Naive thymus-derived CD4-positive, alpha-beta T cell (primary cell): ENCODE results near the gene DDT. TPM values are rescaled to one million over a fixed set of nuclear protein-coding genes. Genes with fewer than 3 reads are reported as not detected.
"Not testable (repeated sequence)": the region's sequence is repeated elsewhere in the genome, so short reads cannot be mapped to it uniquely, and the experiment has no call there.

Experiments used
- ATAC-seq: fragments of 150-1000 bp; cut with Tn5 transposase; 2 replicates; pipeline ENCODE4 v1.10.0; 2021; ENCODE audit warnings: mild to moderate bottlenecking, moderate library complexity
- CTCF ChIA-PET: fragments of 350-600 bp; sonication (Branson Sonifier 250); formaldehyde crosslinking; loops from one replicate; lab custom pipeline; 2021; ENCODE audit warnings: antibody characterized with exemption; lab: Charles Lee
- POLR2A ChIA-PET: fragments of 350-600 bp; sonication (Branson Sonifier 250); formaldehyde crosslinking; loops from one replicate; lab custom pipeline; 2021; ENCODE audit warnings: antibody characterized with exemption, inconsistent platforms; lab: Charles Lee
- DNase-seq, 9 donors: peaks; one replicate each; pipeline versions ENCODE4 v3.0.0 to v3.0.0-alpha.2; 2020 to 2022; ENCODE audit warnings: mixed read lengths in 1 of 9
- H3K27ac ChIP-seq: one replicate; pipeline ENCODE4 v1.7.0; 2013; ENCODE audit warnings: mild to moderate bottlenecking, low read depth, low read length, moderate library complexity
- H3K27me3 ChIP-seq, 2 donors: one replicate each; pipeline ENCODE4 v1.7.0; 2013; ENCODE audit warnings: low read length in 2 of 2, mild to moderate bottlenecking in 2 of 2, moderate library complexity in 2 of 2; ENCODE audit not compliant: control insufficient read depth in 2 of 2, insufficient read depth in 2 of 2
- H3K36me3 ChIP-seq, 3 experiments: 1 replicate in 2 of 3; 2 replicates in 1 of 3; pipeline ENCODE4 v1.7.0; 2013; ENCODE audit warnings: low read length in 3 of 3, mild to moderate bottlenecking in 3 of 3, moderate library complexity in 1 of 3; ENCODE audit not compliant: insufficient read depth in 3 of 3, control insufficient read depth in 2 of 3
- H3K4me1 ChIP-seq, 2 donors: one replicate each; pipeline ENCODE4 v1.7.0; 2013; ENCODE audit warnings: low read length in 2 of 2, mild to moderate bottlenecking in 2 of 2, moderate library complexity in 1 of 2; ENCODE audit not compliant: control insufficient read depth in 2 of 2, insufficient read depth in 2 of 2
- H3K4me3 ChIP-seq: 2 replicates; pipeline ENCODE4 v1.7.0; 2013; ENCODE audit warnings: mild to moderate bottlenecking, low read length
- H3K9me3 ChIP-seq, 3 experiments: 1 replicate in 2 of 3; 2 replicates in 1 of 3; pipeline ENCODE4 v1.7.0; 2013; ENCODE audit warnings: low read length in 3 of 3; ENCODE audit not compliant: control insufficient read depth in 2 of 3
- H3K27ac Mint-ChIP-seq, 9 donors: one replicate each; pipeline ENCODE4 v1.8.0; 2020 to 2022; ENCODE audit warnings: mixed read lengths in 9 of 9, mild to moderate bottlenecking in 8 of 9, moderate library complexity in 5 of 9, inconsistent platforms in 2 of 9
- H3K27me3 Mint-ChIP-seq, 5 donors: one replicate each; pipeline ENCODE4 v1.8.0; 2021 to 2022; ENCODE audit warnings: mixed read lengths in 5 of 5, mild to moderate bottlenecking in 1 of 5
- H3K36me3 Mint-ChIP-seq, 5 donors: one replicate each; pipeline ENCODE4 v1.8.0; 2020 to 2022; ENCODE audit warnings: mixed read lengths in 5 of 5, mild to moderate bottlenecking in 3 of 5, inconsistent platforms in 1 of 5
- H3K4me1 Mint-ChIP-seq, 7 donors: one replicate each; pipeline ENCODE4 v1.8.0; 2020 to 2022; ENCODE audit warnings: mixed read lengths in 7 of 7, mild to moderate bottlenecking in 3 of 7, inconsistent platforms in 1 of 7
- H3K4me3 Mint-ChIP-seq, 10 donors: one replicate each; pipeline ENCODE4 v1.8.0; 2020 to 2022; ENCODE audit warnings: mild to moderate bottlenecking in 10 of 10, mixed read lengths in 10 of 10, moderate library complexity in 6 of 10, inconsistent platforms in 2 of 10
- H3K9me3 Mint-ChIP-seq, 11 donors: one replicate each; pipeline ENCODE4 v1.8.0; 2020 to 2022; ENCODE audit warnings: mixed read lengths in 11 of 11, mild to moderate bottlenecking in 4 of 11, inconsistent platforms in 1 of 11, moderate library complexity in 1 of 11
- intact Hi-C, 2 donors: fragments of 100-400 bp; cut with micrococcal nuclease; formaldehyde crosslinking; loops; one replicate each; pipeline ENCODE4 v1.15.1; 2023
- polyA plus RNA-seq, 2 donors: library from polyadenylated mRNA; unstranded; fragments of 300-500 nt; fragmentation: Illumina TruSeq; gene quantifications; one replicate each; pipeline ENCODE4 v1.2.3, GENCODE V29; 2021
- total RNA-seq, 6 experiments: library from RNA in 5 of 6; stranded (reverse) in 5 of 6; gene quantifications; 1 replicate in 5 of 6; 2 replicates in 1 of 6; pipeline ENCODE4 v1.2.3 and lab custom pipeline; 2021 to 2026

DDT gene
- total and polyA plus RNA-seq, 7 experiments from 2014 or later = 66.3 to 122 (median 80.2) TPM

DNA sequence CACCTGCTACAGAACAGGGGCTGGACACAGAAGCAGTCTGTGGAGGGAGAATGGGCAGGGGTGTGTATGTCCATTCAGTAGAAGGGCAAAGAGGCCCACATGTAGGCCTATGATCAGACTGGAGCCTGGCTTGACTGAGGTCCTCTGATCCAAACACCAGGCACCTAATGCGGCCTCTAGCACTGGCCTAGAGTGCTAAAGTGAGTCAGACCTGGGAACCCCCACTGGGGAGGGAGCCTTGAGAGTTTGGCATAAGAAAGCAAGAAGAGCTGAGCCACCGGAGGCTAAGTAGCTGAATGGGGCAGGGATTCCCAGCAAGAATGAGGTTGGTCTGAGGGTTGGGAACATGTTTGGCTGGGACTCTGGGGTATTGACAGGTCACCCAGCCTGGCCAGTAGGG is 22.9 kb downstream of the DDT start:
- H3K4me3 Mint-ChIP-seq, CTCF ChIA-PET, H3K27ac Mint-ChIP-seq, H3K4me1 ChIP-seq, H3K27me3 ChIP-seq, H3K4me1 Mint-ChIP-seq, DNase-seq, H3K9me3 ChIP-seq, H3K9me3 Mint-ChIP-seq, H3K27me3 Mint-ChIP-seq, ATAC-seq, POLR2A ChIA-PET, H3K4me3 ChIP-seq, H3K36me3 Mint-ChIP-seq, H3K27ac ChIP-seq, H3K36me3 ChIP-seq: not testable (repeated sequence)
- intact Hi-C loops = loop anchor here in 1 of 2 donors (10.0 kb wide), 1 partner anchor 87 kb away; no protein-coding TSS in a partner anchor

DNA sequence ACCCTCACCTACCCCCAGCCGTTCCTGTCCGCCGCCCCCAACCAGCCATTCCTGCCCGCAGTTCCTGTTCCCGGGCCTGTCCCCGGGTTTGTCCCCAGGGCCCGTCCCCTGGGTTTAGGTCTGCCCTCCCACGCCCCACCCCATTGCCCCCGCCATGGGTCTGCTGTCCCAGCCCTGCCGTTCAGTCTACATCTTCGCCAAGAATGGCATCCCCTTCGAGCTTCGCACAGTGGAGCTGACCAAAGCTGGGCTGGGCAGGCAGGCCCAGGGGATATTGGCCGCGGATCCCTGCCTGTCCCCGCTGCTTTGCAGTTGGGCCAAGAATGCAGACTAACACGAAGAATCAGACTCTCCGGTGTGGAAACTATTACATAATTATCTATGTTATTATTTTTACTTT is 24.5 kb downstream of the DDT start:
- H3K9me3 ChIP-seq, H3K36me3 Mint-ChIP-seq, H3K4me3 Mint-ChIP-seq, H3K4me3 ChIP-seq, H3K27ac ChIP-seq, CTCF ChIA-PET, H3K27me3 ChIP-seq, H3K9me3 Mint-ChIP-seq, DNase-seq, ATAC-seq, H3K4me1 Mint-ChIP-seq, H3K36me3 ChIP-seq, H3K4me1 ChIP-seq, H3K27ac Mint-ChIP-seq: not testable (repeated sequence)
- H3K27me3 Mint-ChIP-seq = peaks cover 0 to 11% (median 0%) of the 10 kb centered on the region in 5 donors
- intact Hi-C loops = loop anchor here in 1 of 2 donors (10.0 kb wide), 1 partner anchor 85 kb away; no protein-coding TSS in a partner anchor
- POLR2A ChIA-PET = interaction anchor here (0.6 kb wide), 1 partner anchor 36 kb away, joined by 4 read pairs; no protein-coding TSS in a partner anchor

DNA sequence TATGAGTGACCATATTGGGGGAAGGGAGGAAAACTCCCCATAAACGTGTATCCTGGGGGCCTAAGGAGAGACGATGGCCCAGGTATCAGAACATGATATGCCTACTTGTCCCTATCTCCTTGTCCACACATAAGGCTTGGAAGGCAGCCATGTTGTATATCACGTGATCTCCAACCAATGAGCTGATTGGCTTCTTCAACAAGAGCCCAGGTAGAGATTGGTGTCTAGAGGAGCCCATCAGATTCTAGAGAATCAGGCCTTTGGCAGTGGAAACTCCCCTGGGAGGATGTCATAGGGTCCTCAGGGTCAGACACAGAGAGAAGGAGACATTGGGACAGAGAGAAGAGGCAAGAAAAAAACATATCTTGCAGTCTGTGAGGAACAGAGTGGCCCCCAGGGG is 26.9 kb downstream of the DDT start:
- DNase-seq, H3K27me3 ChIP-seq, CTCF ChIA-PET, H3K4me3 ChIP-seq, H3K4me1 ChIP-seq, H3K36me3 ChIP-seq, H3K27ac ChIP-seq, POLR2A ChIA-PET, H3K27ac Mint-ChIP-seq, H3K4me3 Mint-ChIP-seq, H3K9me3 Mint-ChIP-seq, intact Hi-C loops, H3K4me1 Mint-ChIP-seq, ATAC-seq, H3K9me3 ChIP-seq, H3K36me3 Mint-ChIP-seq: not testable (repeated sequence)
- H3K27me3 Mint-ChIP-seq = peaks cover 0 to 23% (median 0%) of the 10 kb centered on the region in 5 donors

DNA sequence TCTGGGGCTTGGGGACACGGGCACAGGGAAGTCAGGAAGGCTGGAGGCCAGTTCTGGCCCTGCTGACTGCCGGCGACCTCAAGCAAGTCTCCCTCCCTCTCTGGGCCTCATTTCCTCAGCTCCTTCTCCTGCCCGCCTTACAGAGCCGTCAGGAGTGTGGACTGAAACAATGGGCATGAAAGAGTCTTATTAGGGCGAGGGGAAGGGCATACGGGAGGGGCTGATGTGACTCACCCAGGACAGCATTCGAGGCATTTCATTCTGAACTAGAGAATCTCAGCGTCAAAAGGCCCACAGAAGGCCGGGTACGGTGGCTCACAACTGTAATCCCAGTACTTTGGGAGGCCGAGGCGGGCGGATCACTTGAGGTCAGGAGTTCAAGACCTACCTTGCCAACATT is 34.1 kb downstream of the DDT start:
- H3K27me3 ChIP-seq, H3K27ac Mint-ChIP-seq, POLR2A ChIA-PET, H3K4me3 Mint-ChIP-seq, H3K4me3 ChIP-seq, H3K27ac ChIP-seq, H3K4me1 Mint-ChIP-seq, H3K4me1 ChIP-seq, H3K9me3 Mint-ChIP-seq, H3K36me3 Mint-ChIP-seq, intact Hi-C loops, ATAC-seq, H3K36me3 ChIP-seq, H3K9me3 ChIP-seq, CTCF ChIA-PET, DNase-seq: not testable (repeated sequence)
- H3K27me3 Mint-ChIP-seq = peaks cover 0 to 18% (median 3%) of the 10 kb centered on the region in 5 donors

DNA sequence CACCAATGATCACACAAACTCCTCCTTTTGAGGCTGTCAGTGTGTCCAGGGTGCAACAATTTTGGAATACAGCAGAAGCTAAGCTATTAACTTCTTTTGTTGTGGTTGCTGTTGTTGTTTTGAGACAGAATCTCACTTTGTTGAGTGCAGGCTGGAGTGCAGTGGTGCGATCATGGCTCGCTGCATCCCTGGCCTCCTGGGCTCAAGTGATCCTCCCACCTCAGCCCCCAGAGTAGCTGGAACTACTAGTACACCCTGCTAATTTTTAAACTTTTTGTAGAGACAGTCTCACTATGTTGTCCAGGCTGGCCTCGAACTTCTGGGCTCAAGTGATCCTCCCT is 35.3 kb downstream of the DDT start:
- no peak for ATAC-seq
- DNase-seq = no peak
- Mint-ChIP-seq H3K4me1 (peaks cover 0 to 3% (median 0%) of the 10 kb centered on the region in 7 donors), H3K27me3 (peaks cover 0 to 11% (median 3%) of the 10 kb centered on the region in 5 donors), H3K9me3 (no peaks in the 10 kb centered on the region), H3K27ac (no peak overlapping the region), H3K4me3 (no peak overlapping the region), H3K36me3 (no peaks in the 10 kb centered on the region)
- ChIA-PET POLR2A (no interaction called here), CTCF (no interaction called here)
- Histone ChIP-seq H3K27me3 (no peaks in the 10 kb centered on the region), H3K36me3 (no peaks in the 10 kb centered on the region), H3K9me3 (no peaks in the 10 kb centered on the region), H3K27ac (no peak overlapping the region), H3K4me1 (no peaks in the 10 kb centered on the region), H3K4me3 (no peak overlapping the region)
- intact Hi-C loops = no loop called here

DNA sequence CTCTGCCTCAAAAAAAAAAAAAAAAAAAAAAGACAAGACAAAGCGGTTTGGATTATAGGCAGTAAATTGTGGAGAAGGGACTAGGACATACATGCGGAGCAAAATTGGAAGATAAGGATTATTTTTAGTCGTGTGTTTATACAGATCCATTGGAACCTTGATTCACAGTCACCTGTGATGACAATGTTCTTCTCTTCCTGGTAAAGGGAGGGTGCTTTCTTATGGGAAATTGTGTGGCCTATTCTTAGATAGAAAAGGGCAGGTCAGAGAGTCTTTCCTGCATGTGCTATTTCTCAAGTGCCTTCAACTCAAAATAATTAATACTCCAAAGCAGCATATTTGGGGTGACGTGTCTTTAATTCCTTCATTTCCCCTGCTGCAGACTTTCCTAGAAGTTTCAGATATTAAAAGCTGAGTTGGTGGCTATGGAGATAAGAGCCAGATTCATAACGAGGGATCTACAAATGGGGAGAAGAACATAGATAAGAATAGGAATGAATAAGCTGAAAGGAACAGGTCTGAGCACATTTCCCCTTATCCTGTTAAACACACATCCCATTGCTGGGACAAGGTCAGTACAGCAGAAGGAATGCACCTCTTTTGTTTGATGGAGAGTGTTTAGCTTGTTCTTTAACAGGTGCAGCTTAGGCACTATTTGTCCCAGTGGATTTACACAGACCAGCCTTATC is 35.8 kb downstream of the DDT start:
- no peaks in the 10 kb centered on the region for H3K4me1 ChIP-seq
- POLR2A ChIA-PET = no interaction called here
- no peak for DNase-seq
- no peak overlapping the region for H3K4me3 ChIP-seq
- H3K27me3 ChIP-seq = no peaks in the 10 kb centered on the region
- Mint-ChIP-seq H3K27ac (no peak overlapping the region), H3K4me1 (peaks cover 0 to 3% (median 0%) of the 10 kb centered on the region in 7 donors), H3K4me3 (no peak overlapping the region), H3K27me3 (peaks cover 0 to 13% (median 3%) of the 10 kb centered on the region in 5 donors), H3K9me3 (no peaks in the 10 kb centered on the region), H3K36me3 (no peaks in the 10 kb centered on the region)
- CTCF ChIA-PET = no interaction called here
- no peak for ATAC-seq
- intact Hi-C loops = no loop called here
- H3K9me3 ChIP-seq = no peaks in the 10 kb centered on the region
- no peaks in the 10 kb centered on the region for H3K36me3 ChIP-seq
- no peak overlapping the region for H3K27ac ChIP-seq

DNA sequence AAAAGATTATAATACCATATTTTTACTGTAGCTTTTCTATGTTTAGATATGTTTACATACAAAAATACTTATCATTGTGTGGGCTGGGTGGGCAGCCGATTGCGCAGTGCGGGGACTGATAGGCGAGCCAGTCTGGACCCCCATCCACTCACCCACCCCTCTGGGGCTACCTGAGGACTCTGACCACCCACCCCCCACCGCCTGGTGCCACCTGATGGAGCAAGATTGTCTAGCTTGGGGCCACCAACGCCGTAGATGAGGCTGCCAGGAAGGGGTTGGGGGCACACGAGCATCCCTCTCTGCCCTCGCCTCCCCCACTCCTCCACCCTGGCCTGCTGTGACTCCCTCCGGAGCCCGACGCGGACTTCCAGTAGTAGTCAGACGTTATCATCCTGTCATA is 47.7 kb downstream of the DDT start:
- Histone ChIP-seq H3K4me3 (no peak overlapping the region), H3K4me1 (no peaks in the 10 kb centered on the region), H3K27me3 (no peaks in the 10 kb centered on the region), H3K9me3 (peaks cover 0 to 19% (median 0%) of the 10 kb centered on the region in 3 experiments), H3K36me3 (peaks cover 0 to 27% (median 5%) of the 10 kb centered on the region in 3 experiments), H3K27ac (no peak overlapping the region)
- H3K27ac Mint-ChIP-seq = no peak overlapping the region
- peaks cover 0 to 17% (median 0%) of the 10 kb centered on the region in 5 donors for H3K27me3 Mint-ChIP-seq
- H3K9me3 Mint-ChIP-seq = peaks cover 0 to 42% (median 14%) of the 10 kb centered on the region in 11 donors
- ATAC-seq (no peak), DNase-seq (no peak)
- H3K4me3 Mint-ChIP-seq = no peak overlapping the region
- H3K4me1 Mint-ChIP-seq = peaks cover 0 to 8% (median 0%) of the 10 kb centered on the region in 7 donors
- peaks cover 0 to 20% (median 6%) of the 10 kb centered on the region in 5 donors for H3K36me3 Mint-ChIP-seq
- ChIA-PET CTCF (no interaction called here), POLR2A (no interaction called here)
- intact Hi-C loops = no loop called here
